Measurements from ENCODE around the gene SERPINB1. TPM values are rescaled to one million over a fixed set of nuclear protein-coding genes. Genes with fewer than 3 reads are reported as not detected.

SERPINB1 gene
- polyA plus RNA-seq, 2 of the 4 experiments (the other 2 are of a cell fraction) = 52.7 to 135 TPM

- ChIA-PET CTCF (interaction anchor here (1.0 to 1.5 kb wide), 3 partner anchors 47 to 190 kb away, joined by 3 read pairs; no protein-coding TSS in a partner anchor), POLR2A (no interaction called here)
- ATAC-seq (no peak), DNase-seq (ENCODE audit: low read depth in 1 of 2, low spot score in 1 of 2) (no peak), FAIRE-seq (no peak)
- no peak overlapping the region for H3K4me2 ChIP-seq
- 84% methylated on average over 11 of the region's 11 CpGs for WGBS (ENCODE audit: missing lambda C conversion rate)
- no peak overlapping the region for H3K27ac ChIP-seq
- H3K4me1 ChIP-seq = 0 out of 3 replicates have a peak, but pooled peaks cover 4% of the 10 kb centered on the region
- no peak overlapping the region for H3K4me3 ChIP-seq
- no peaks in the 10 kb centered on the region for H3K9me3 ChIP-seq
- TF ChIP-seq MAZ (IDR thresholded peaks at IDR 0.05; ENCODE audit: borderline replicate concordance, low read depth, low read length) = no peak
- TF ChIP-seq ZSCAN20 (CRISPR knock-in tag; IDR thresholded peaks at IDR 0.05) = no peak
- no peak for TF ChIP-seq CEBPB (IDR thresholded peaks at IDR 0.05)
- no peak for TF ChIP-seq HEYL (CRISPR knock-in tag; IDR thresholded peaks at IDR 0.05)
- no peak for TF ChIP-seq HOXA7 (CRISPR knock-in tag; IDR thresholded peaks at IDR 0.05)
- TF ChIP-seq TFCP2L1 (CRISPR knock-in tag; IDR thresholded peaks at IDR 0.05) = no peak
- TF ChIP-seq POLR2AphosphoS2 (conservative IDR thresholded peaks at IDR 0.05; ENCODE audit: low read length) = no peak
- no peak for TF ChIP-seq KDM5A (IDR thresholded peaks at IDR 0.05)
- TF ChIP-seq HOXB13 (CRISPR knock-in tag; IDR thresholded peaks at IDR 0.05; ENCODE audit: low read depth) = no peak
- no peak for TF ChIP-seq BHLHE40 (IDR thresholded peaks at IDR 0.05; ENCODE audit: low read depth, low read length)
- TF ChIP-seq GATA3 (IDR thresholded peaks at IDR 0.05; ENCODE audit: borderline replicate concordance) = no peak
Measured at GRCh38 chr6:2798586-2799134, 43.0 kb downstream of the SERPINB1 start.

GRCh38 chr6:2797564-2798031 is 44.1 kb downstream of the SERPINB1 start:
- Histone ChIP-seq H3K27ac (peak overlapping the region in 1 of 2 experiments; percentile 45; a peak in 1 of 6 replicates), H3K9me3 (no peaks in the 10 kb centered on the region), H3K4me3 (no peak overlapping the region), H3K4me1 (0 out of 3 replicates have a peak, but pooled peaks cover 4% of the 10 kb centered on the region), H3K4me2 (no peak overlapping the region)
- 41% methylated on average over 3 of the region's 3 CpGs for WGBS (ENCODE audit: missing lambda C conversion rate)
- ATAC-seq (no peak), FAIRE-seq (no peak), DNase-seq (ENCODE audit: low read depth in 1 of 2, low spot score in 1 of 2) (no peak)
- CTCF ChIA-PET = interaction anchor here (1.3 to 2.6 kb wide), 6 partner anchors 18 to 146 kb away, joined by 3 to 8 read pairs (median 4); no protein-coding TSS in a partner anchor
- TF ChIP-seq TP53 (CRISPR knock-in tag; IDR thresholded peaks at IDR 0.05) = no peak
- TF ChIP-seq FOSL2 (IDR thresholded peaks at IDR 0.05) = no peak
- TF ChIP-seq FOSL2 (CRISPR knock-in tag; IDR thresholded peaks at IDR 0.05) = no peak
- TF ChIP-seq CEBPB (IDR thresholded peaks at IDR 0.05) = no peak
- TF ChIP-seq MYC (IDR thresholded peaks at IDR 0.05; ENCODE audit: borderline replicate concordance, low read length) = no peak
- TF ChIP-seq KDM5A (IDR thresholded peaks at IDR 0.05) = no peak
- TF ChIP-seq RAD21 (conservative IDR thresholded peaks at IDR 0.05 in 1 of 2, IDR thresholded peaks at IDR 0.05 in 1 of 2) = no peak
- TF ChIP-seq SMC3 (IDR thresholded peaks at IDR 0.05) = no peak
- no peak for TF ChIP-seq EHMT2 (IDR thresholded peaks at IDR 0.05; ENCODE audit: low read depth)
- TF ChIP-seq ZSCAN20 (CRISPR knock-in tag; IDR thresholded peaks at IDR 0.05) = no peak
- TF ChIP-seq ELK1 (IDR thresholded peaks at IDR 0.05; ENCODE audit: low read depth, low read length) = no peak
- TF ChIP-seq FOSB (CRISPR knock-in tag; IDR thresholded peaks at IDR 0.05) = no peak
- POLR2A ChIA-PET = interaction anchor here (1.4 kb wide), 1 partner anchor 15 kb away, joined by 3 read pairs; no protein-coding TSS in a partner anchor

GRCh38 chr6:2796861-2797260 is 44.8 kb downstream of the SERPINB1 start:
- WGBS (ENCODE audit: missing lambda C conversion rate) = 83% methylated on average over 4 of the region's 6 CpGs
- ATAC-seq = no peak
- no peak for TF ChIP-seq ELK1 (IDR thresholded peaks at IDR 0.05; ENCODE audit: low read depth, low read length)
- no peak for TF ChIP-seq FOXS1 (CRISPR knock-in tag; IDR thresholded peaks at IDR 0.05)
- CTCF ChIA-PET = interaction anchor here (0.7 to 2.6 kb wide), 6 partner anchors 18 to 147 kb away, joined by 3 to 8 read pairs (median 4); no protein-coding TSS in a partner anchor
- H3K4me3 ChIP-seq = no peak overlapping the region
- no peaks in the 10 kb centered on the region for H3K9me3 ChIP-seq
- no peak overlapping the region for H3K4me2 ChIP-seq
- POLR2A ChIA-PET = interaction anchor here (1.4 kb wide), 1 partner anchor 14 kb away, joined by 3 read pairs; no protein-coding TSS in a partner anchor
- peak overlapping the region in 1 of 2 experiments; percentile 45; a peak in 1 of 6 replicates for H3K27ac ChIP-seq
- no peak for FAIRE-seq
- DNase-seq (ENCODE audit: low read depth in 1 of 2, low spot score in 1 of 2) = no peak
- H3K4me1 ChIP-seq = 0 out of 3 replicates have a peak, but pooled peaks cover 4% of the 10 kb centered on the region

All from A549 (cell line).